Activated B cell treated with CpG ODN at 0.5 μM for 24 hours (primary cell): Measurements from ENCODE around the gene BRD4. TPM values are rescaled to one million over a fixed set of nuclear protein-coding genes. Genes with fewer than 3 reads are reported as not detected.

Experiments used
- ATAC-seq: fragments of 200-7000 bp; cut with Tn5 transposase; one replicate; pipeline ENCODE4 v1.10.0; 2021; ENCODE audit warnings: low read depth, mild to moderate bottlenecking, moderate library complexity
- CTCF ChIA-PET: fragments of 350-600 bp; sonication (Branson Sonifier 250); formaldehyde crosslinking; loops from one replicate; lab custom pipeline; 2021; ENCODE audit warnings: antibody characterized with exemption; lab: Charles Lee
- POLR2A ChIA-PET: fragments of 350-600 bp; sonication (Branson Sonifier 250); formaldehyde crosslinking; loops from one replicate; lab custom pipeline; 2021; ENCODE audit warnings: antibody characterized with exemption; lab: Charles Lee
- DNase-seq: peaks from one replicate; pipeline ENCODE4 v3.0.0; 2022
- H3K27ac Mint-ChIP-seq: one replicate; pipeline ENCODE4 v1.8.0; 2020; ENCODE audit warnings: mixed read lengths
- H3K27me3 Mint-ChIP-seq: one replicate; pipeline ENCODE4 v1.8.0; 2021; ENCODE audit warnings: mixed read lengths
- H3K36me3 Mint-ChIP-seq: one replicate; pipeline ENCODE4 v1.8.0; 2021; ENCODE audit warnings: low read depth, mixed read lengths
- H3K4me1 Mint-ChIP-seq: one replicate; pipeline ENCODE4 v1.8.0; 2021; ENCODE audit warnings: mixed read lengths
- H3K4me3 Mint-ChIP-seq: one replicate; pipeline ENCODE4 v1.8.0; 2020; ENCODE audit warnings: mild to moderate bottlenecking, mixed read lengths
- H3K9me3 Mint-ChIP-seq: one replicate; pipeline ENCODE4 v1.8.0; 2020; ENCODE audit warnings: mixed read lengths
- intact Hi-C: fragments of 100-400 bp; cut with micrococcal nuclease; formaldehyde crosslinking; loops from one replicate; pipeline ENCODE4 v1.15.1; 2024
- total RNA-seq: library from RNA; stranded (reverse); gene quantifications from 2 replicates; pipeline ENCODE4 v1.2.3, GENCODE V29; 2022
- TF ChIP-seq, protein P1 (sequence below): fragments of 200-600 bp; IDR thresholded peaks from one replicate; pipeline ENCODE4 v1.8.0; 2022; ENCODE audit warnings: antibody characterized with exemption, mild to moderate bottlenecking

The BRD4 gene
- total RNA-seq, 1 donor from 2014 or later, result 164 TPM

GRCh38 chr19:15287496-15287895 is 44.8 kb downstream of the BRD4 start:
- no peaks in the 10 kb centered on the region for H3K27me3 Mint-ChIP-seq
- H3K9me3 Mint-ChIP-seq, result no peaks in the 10 kb centered on the region
- ChIA-PET POLR2A (interaction anchor here (0.6 to 2.2 kb wide), 6 partner anchors 31 to 804 kb away, joined by 4 to 18 read pairs (median 6); partner anchors contain the start of gene AKAP8), CTCF (interaction anchor here (1.1 to 1.5 kb wide), 3 partner anchors 23 to 131 kb away, joined by 3 to 5 read pairs (median 4); partner anchors contain the start of gene AKAP8L)
- H3K36me3 Mint-ChIP-seq, result peaks cover 4% of the 10 kb centered on the region
- peak overlapping the region; percentile 80 for H3K27ac Mint-ChIP-seq
- TF ChIP-seq, protein P1, sequence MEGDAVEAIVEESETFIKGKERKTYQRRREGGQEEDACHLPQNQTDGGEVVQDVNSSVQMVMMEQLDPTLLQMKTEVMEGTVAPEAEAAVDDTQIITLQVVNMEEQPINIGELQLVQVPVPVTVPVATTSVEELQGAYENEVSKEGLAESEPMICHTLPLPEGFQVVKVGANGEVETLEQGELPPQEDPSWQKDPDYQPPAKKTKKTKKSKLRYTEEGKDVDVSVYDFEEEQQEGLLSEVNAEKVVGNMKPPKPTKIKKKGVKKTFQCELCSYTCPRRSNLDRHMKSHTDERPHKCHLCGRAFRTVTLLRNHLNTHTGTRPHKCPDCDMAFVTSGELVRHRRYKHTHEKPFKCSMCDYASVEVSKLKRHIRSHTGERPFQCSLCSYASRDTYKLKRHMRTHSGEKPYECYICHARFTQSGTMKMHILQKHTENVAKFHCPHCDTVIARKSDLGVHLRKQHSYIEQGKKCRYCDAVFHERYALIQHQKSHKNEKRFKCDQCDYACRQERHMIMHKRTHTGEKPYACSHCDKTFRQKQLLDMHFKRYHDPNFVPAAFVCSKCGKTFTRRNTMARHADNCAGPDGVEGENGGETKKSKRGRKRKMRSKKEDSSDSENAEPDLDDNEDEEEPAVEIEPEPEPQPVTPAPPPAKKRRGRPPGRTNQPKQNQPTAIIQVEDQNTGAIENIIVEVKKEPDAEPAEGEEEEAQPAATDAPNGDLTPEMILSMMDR, result no peak
- peak overlapping the region; percentile 71 for H3K4me3 Mint-ChIP-seq
- DNase-seq (no peak), ATAC-seq (no peak)
- H3K4me1 Mint-ChIP-seq, result peaks cover 97% of the 10 kb centered on the region
- intact Hi-C loops, result loop anchor here (2.0 kb wide), 1 partner anchor 91 kb away; the partner anchor contains the start of gene AKAP8

DNA sequence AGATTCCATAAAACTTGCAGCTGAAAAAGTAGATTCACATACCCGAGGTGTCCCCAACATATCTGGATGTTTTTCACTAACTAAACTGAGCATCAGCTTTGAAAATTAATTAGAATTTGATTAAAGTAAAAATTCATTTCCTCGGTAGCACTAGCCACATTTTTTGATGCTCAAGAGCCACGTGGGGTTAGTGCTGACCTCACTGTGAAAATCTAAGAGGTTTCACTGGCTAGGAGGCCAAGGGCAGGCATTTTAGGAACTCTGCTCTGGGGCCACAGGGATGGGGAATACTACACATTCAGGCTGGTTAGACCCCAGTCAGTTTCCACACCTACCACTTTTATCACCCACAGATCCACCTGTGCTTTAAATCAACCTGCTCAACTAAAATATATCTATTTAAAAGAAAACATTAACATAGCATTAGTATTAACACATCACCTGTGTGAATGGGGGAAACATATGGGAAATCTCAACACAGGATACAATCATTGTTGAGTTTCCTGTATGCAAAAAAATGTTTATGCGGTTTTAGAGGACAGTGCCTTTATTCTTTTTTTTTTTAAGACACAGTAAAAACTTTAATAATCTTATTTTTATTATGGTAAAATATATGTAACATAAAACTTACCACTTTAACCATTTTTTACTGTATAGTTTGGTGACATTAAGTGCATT is 45.5 kb downstream of the BRD4 start:
- Mint-ChIP-seq H3K27me3 (no peaks in the 10 kb centered on the region), H3K27ac (peak overlapping the region; percentile 79), H3K9me3 (no peaks in the 10 kb centered on the region), H3K4me1 (peaks cover 97% of the 10 kb centered on the region), H3K4me3 (peak overlapping the region; percentile 72), H3K36me3 (peaks cover 3% of the 10 kb centered on the region)
- intact Hi-C loops, result loop anchor here (1.0 to 2.0 kb wide), 3 partner anchors 23 to 92 kb away; partner anchors contain the start of gene AKAP8
- no peak for DNase-seq
- TF ChIP-seq, protein P1, result no peak
- ChIA-PET CTCF (no interaction called here), POLR2A (interaction anchor here (0.6 to 2.2 kb wide), 4 partner anchors 15 to 92 kb away, joined by 4 to 17 read pairs (median 7); partner anchors contain the start of gene AKAP8)
- no peak for ATAC-seq

DNA sequence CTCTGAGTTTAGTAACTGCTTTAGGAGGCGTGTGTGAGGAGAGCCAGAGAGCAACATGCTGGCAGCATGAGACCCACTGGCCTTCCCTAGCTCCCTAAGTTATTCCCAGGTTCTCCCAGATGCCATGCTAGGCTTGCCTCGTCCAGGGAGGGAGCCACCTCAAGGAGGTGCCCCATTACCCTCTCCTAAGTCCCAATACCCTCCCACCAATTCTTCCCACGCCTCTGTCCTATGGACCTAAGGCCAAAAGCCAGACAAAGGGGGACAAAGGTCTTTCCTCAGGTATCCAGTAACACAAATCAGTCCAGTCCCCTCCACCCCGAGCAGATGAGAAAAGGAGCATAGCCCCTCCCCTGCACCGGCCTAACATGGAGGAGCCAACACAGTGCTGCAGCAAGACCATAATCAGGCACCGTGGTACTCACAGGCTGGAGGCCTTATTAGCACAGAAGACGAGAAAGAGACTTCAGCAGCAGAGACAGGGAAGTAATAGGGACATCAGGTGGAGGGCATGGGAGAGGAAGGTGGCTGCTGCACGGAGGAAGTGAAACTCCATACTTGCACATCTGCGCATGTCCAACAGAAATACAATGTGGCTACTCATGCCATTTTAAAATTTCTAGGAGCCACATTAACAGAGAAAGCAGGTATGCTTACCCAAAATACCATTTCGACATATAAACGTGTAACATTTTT is 46.3 kb downstream of the BRD4 start:
- intact Hi-C loops, result loop anchor here (1.0 to 2.0 kb wide), 3 partner anchors 22 to 93 kb away; partner anchors contain the start of gene AKAP8
- ATAC-seq (peak; percentile 72), DNase-seq (peak; percentile 47)
- H3K4me1 Mint-ChIP-seq, result peaks cover 97% of the 10 kb centered on the region
- CTCF ChIA-PET, result no interaction called here
- no peaks in the 10 kb centered on the region for H3K9me3 Mint-ChIP-seq
- POLR2A ChIA-PET, result interaction anchor here (0.6 to 1.4 kb wide), 2 partner anchors 16 to 48 kb away, joined by 4 to 10 read pairs; no protein-coding TSS in a partner anchor
- H3K27ac Mint-ChIP-seq, result peak overlapping the region; percentile 79
- peaks cover 3% of the 10 kb centered on the region for H3K36me3 Mint-ChIP-seq
- no peaks in the 10 kb centered on the region for H3K27me3 Mint-ChIP-seq
- TF ChIP-seq, protein P1, result no peak
- peak overlapping the region; percentile 72 for H3K4me3 Mint-ChIP-seq

DNA sequence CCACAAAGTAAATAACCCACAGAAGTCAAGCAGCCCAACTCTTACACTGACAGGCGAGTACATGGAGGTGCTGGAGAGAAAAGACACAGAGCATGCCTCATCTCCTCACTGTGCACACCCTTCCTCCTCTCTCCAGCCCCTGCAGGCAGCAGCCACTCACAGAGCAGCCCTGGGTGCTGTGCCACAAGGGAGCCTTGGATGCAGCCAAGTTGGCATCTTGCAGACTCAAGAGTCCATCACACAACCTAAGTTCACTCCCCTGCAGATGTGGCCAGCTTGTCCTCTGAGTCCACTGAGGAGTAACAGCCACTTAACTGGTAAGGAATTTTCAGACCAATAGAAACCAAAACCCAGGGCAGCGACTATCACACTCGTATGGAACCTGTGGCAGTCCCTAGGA is 47.4 kb downstream of the BRD4 start:
- Mint-ChIP-seq H3K27ac (peak overlapping the region; percentile 26), H3K9me3 (no peaks in the 10 kb centered on the region), H3K36me3 (peaks cover 3% of the 10 kb centered on the region), H3K4me3 (peak overlapping the region; percentile 48), H3K27me3 (no peaks in the 10 kb centered on the region), H3K4me1 (peaks cover 97% of the 10 kb centered on the region)
- ChIA-PET POLR2A (interaction anchor here (1.2 kb wide), 1 partner anchor 48 kb away, joined by 3 read pairs; the partner anchor contains the start of gene BRD4), CTCF (no interaction called here)
- ATAC-seq (no peak), DNase-seq (no peak)
- TF ChIP-seq, protein P1, result no peak
- intact Hi-C loops, result no loop called here
